ENCODE data around the gene ELMO3. TPM values are rescaled to one million over a fixed set of nuclear protein-coding genes. Genes with fewer than 3 reads are reported as not detected.

The ELMO3 gene
- total and polyA plus RNA-seq, 2 of the 4 experiments (the other 2 are of a cell fraction): 0.36 to 1.6 TPM

DNA sequence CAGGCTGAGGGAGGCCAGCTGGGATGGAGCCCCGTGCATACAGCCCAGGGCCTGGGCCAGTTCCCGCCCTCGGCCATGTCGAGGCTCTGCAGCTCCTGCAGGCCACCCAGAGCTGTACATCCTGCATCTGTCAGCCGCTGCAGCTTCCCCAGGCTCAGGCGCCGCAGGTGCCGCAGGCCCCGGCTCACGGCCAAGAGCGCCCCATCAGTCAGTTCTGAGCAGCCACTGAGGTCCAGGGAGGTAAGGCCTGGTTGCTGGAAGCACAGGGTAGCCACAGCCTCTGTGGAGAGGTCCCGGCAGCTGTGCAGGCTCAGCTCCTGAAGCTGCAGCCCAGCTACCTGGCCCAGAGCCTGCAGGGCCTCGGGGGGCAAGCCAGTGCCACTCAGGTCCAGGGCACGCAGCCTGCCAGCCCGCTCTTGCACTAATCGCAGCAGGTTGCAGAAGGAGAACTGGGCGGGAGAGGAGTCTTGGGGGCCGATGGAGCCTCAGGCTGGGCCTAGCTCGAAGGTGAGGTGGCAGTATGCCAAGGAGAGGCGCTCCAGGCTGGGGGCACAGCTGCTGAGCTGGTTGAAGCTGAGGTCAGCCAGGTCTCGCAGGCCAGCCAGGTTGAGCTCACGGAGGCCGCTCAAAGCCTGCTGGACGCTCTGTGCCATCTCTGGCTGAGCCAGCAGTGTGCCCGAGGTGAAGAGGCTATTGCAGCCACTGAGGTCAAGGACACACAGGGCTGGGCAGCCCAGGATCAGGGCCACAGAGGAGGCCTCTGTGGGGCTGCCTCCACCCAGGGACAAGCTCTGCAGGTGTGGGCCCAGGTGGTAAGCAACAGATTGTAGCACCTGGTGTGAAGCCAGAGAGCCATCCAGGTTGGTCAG, 11.4 kb downstream of the ELMO3 start:
- in situ Hi-C loops (cut with MboI; ENCODE audit: low sequenced_read_pairs) (no loop called here), dilution Hi-C loops (cut with HindIII; ENCODE audit: low sequenced_read_pairs, unreplicated experiment) (no loop called here), intact Hi-C loops (cut with micrococcal nuclease) (no loop called here)
- Histone ChIP-seq H3K4me3 (ENCODE audit: insufficient read depth, low read depth, low read length) (no peak overlapping the region), H4K20me1 (ENCODE audit: insufficient read depth, low read length) (0 out of 2 replicates have a peak, but pooled peaks cover 6% of the 10 kb centered on the region), H3K56ac (ENCODE audit: extremely low read depth, insufficient read depth, low read length) (no peak overlapping the region), H3K14ac (replicated peaks; ENCODE audit: low read depth, low read length) (no peak overlapping the region), H3K4me2 (ENCODE audit: low read depth, low read length) (no peak overlapping the region), H4K5ac (ENCODE audit: low read depth, low read length) (no peak overlapping the region), H3K23ac (ENCODE audit: low read depth, low read length) (no peak overlapping the region), H4K8ac (ENCODE audit: low read depth in 2 of 2, low read length in 2 of 2) (no peak overlapping the region), H3K4me1 (ENCODE audit: control insufficient read depth, insufficient read depth, low read length) (peaks cover 8% of the 10 kb centered on the region), H2AK5ac (ENCODE audit: low read depth, low read length) (no peak overlapping the region), H3K27me3 (ENCODE audit: control insufficient read depth, insufficient read depth, low read length) (no peaks in the 10 kb centered on the region), H2AK9ac (replicated peaks; ENCODE audit: low read depth, low read length, poor library complexity) (no peak overlapping the region), H3K9me1 (ENCODE audit: insufficient read depth, low read length) (peaks cover 20% of the 10 kb centered on the region), H2AFZ (replicated peaks; ENCODE audit: low read length, poor library complexity) (no peak overlapping the region), H3K9ac (ENCODE audit: low read depth, low read length) (no peak overlapping the region), H2BK120ac (ENCODE audit: low read depth, low read length) (no peak overlapping the region), H3K18ac (ENCODE audit: low read depth, low read length) (no peak overlapping the region), H2BK15ac (ENCODE audit: low read depth, low read length) (no peak overlapping the region), H3K4ac (ENCODE audit: low read depth, low read length) (no peak overlapping the region), H2BK5ac (ENCODE audit: low read depth, low read length, poor library complexity, severe bottlenecking) (no peak overlapping the region), H3K27ac (ENCODE audit: insufficient read depth, low read length) (no peak overlapping the region), H2BK20ac (ENCODE audit: low read depth, low read length) (no peak overlapping the region), H4K91ac (ENCODE audit: insufficient read depth, low read depth, low read length) (no peak overlapping the region), H3K9me3 (ENCODE audit: control insufficient read depth, insufficient read depth, low read length) (no peaks in the 10 kb centered on the region), H3K36me3 (ENCODE audit: control insufficient read depth, insufficient read depth, low read length) (no peaks in the 10 kb centered on the region), H3K79me1 (ENCODE audit: low read depth in 1 of 2, low read length in 2 of 2) (peaks cover 0 to 9% of the 10 kb centered on the region in 2 experiments; a peak in 1 of 4 replicates)
- DNase-seq: no peak
- POLR2A ChIA-PET (ENCODE audit: unreplicated experiment): no interaction called here
- ATAC-seq (ENCODE audit: low read depth): no peak
- no TSS peak for BruUV-seq (replicated peaks)
- WGBS, 2 experiments (ENCODE audit: extremely low coverage in 2 of 2, insufficient read length in 1 of 2): 87% methylated on average over 17 of the region's 25 CpGs; no CpG with 5 or more reads in 1 of the 2 experiments
- CTCF ChIA-PET: interaction anchor here (1.5 kb wide), 1 partner anchor 12 kb away, joined by 3 read pairs; no protein-coding TSS in a partner anchor
- no peak for TF ChIP-seq MXI1 (IDR thresholded peaks at IDR 0.05; ENCODE audit: borderline replicate concordance, low read depth, low read length)
- TF ChIP-seq RFX5 (IDR thresholded peaks at IDR 0.05; ENCODE audit: low read depth, low read length): no peak
- TF ChIP-seq USF2 (IDR thresholded peaks at IDR 0.05; ENCODE audit: low read depth, low read length): no peak
- TF ChIP-seq CTCF (conservative IDR thresholded peaks at IDR 0.05; ENCODE audit: low read depth, low read length): no peak
- no peak for TF ChIP-seq NFE2L2 (IDR thresholded peaks at IDR 0.05; ENCODE audit: low read depth, low read length)
- no peak for TF ChIP-seq FOS (IDR thresholded peaks at IDR 0.05; ENCODE audit: low read depth, low read length)
- no peak for TF ChIP-seq BHLHE40 (IDR thresholded peaks at IDR 0.05; ENCODE audit: low read depth, low read length)
- no peak for TF ChIP-seq ELK1 (IDR thresholded peaks at IDR 0.05; ENCODE audit: borderline replicate concordance, low read depth, low read length)
- TF ChIP-seq RAD21 (IDR thresholded peaks at IDR 0.05; ENCODE audit: low read length): no peak
- TF ChIP-seq CHD1 (IDR thresholded peaks at IDR 0.05; ENCODE audit: low read depth, low read length): no peak
- TF ChIP-seq RCOR1 (IDR thresholded peaks at IDR 0.05; ENCODE audit: insufficient replicate concordance, low read length): no peak
- TF ChIP-seq MAZ (IDR thresholded peaks at IDR 0.05; ENCODE audit: borderline replicate concordance, low read depth, low read length): no peak
- no peak for TF ChIP-seq SMC3 (IDR thresholded peaks at IDR 0.05; ENCODE audit: low read depth, low read length)
- TF ChIP-seq MAFK (IDR thresholded peaks at IDR 0.05; ENCODE audit: low read depth, low read length): no peak
- no peak for TF ChIP-seq POLR2A (IDR thresholded peaks at IDR 0.05; ENCODE audit: low read depth, low read length)

Measured in IMR-90 (cell line).